Osteoblast (primary cell): ENCODE data around the gene ESPN. TPM values are rescaled to one million over a fixed set of nuclear protein-coding genes. Genes with fewer than 3 reads are reported as not detected.

ENCODE experiments used
- DNase-seq: peaks from one replicate; pipeline ENCODE4 v3.0.0; 2011; ENCODE audit warnings: low spot score, mixed read lengths; ENCODE audit not compliant: insufficient read length; ENCODE audit errors: missing footprints
- H2AFZ ChIP-seq: 2 replicates; pipeline ENCODE4 v1.6.0; 2011; ENCODE audit warnings: mild to moderate bottlenecking, low read length
- H3K27ac ChIP-seq: 2 replicates; pipeline ENCODE4 v1.5.1; 2011; ENCODE audit warnings: mild to moderate bottlenecking, low read depth, low read length, moderate library complexity
- H3K27me3 ChIP-seq: 2 replicates; pipeline ENCODE4 v1.6.0; 2012; ENCODE audit warnings: mild to moderate bottlenecking, control low read depth, inconsistent platforms, low read length, moderate library complexity; ENCODE audit not compliant: insufficient read depth
- H3K36me3 ChIP-seq: 2 replicates; pipeline ENCODE4 v1.5.1; 2011; ENCODE audit warnings: mild to moderate bottlenecking, low read length, control low read depth, moderate library complexity; ENCODE audit not compliant: insufficient read depth
- H3K4me1 ChIP-seq: 2 replicates; pipeline ENCODE4 v1.5.1; 2011; ENCODE audit warnings: mild to moderate bottlenecking, low read length, control low read depth, moderate library complexity; ENCODE audit not compliant: insufficient read depth
- H3K4me2 ChIP-seq: 2 replicates; pipeline ENCODE4 v1.6.0; 2011; ENCODE audit warnings: mild to moderate bottlenecking, low read length; ENCODE audit not compliant: insufficient read depth
- H3K4me3 ChIP-seq: fragments of 200-600 bp; sonication (generic); 3 replicates; pipeline ENCODE4 v1.5.1; 2012; ENCODE audit warnings: mild to moderate bottlenecking, low read length, inconsistent platforms; ENCODE audit not compliant: insufficient read depth
- H3K79me2 ChIP-seq: 2 replicates; pipeline ENCODE4 v1.6.0; 2012; ENCODE audit warnings: mild to moderate bottlenecking, low read length, control low read depth, inconsistent platforms; ENCODE audit not compliant: insufficient read depth
- H3K9me3 ChIP-seq: 2 replicates; pipeline ENCODE4 v1.5.1; 2011; ENCODE audit warnings: low read depth, low read length, control low read depth
- H4K20me1 ChIP-seq: 2 replicates; pipeline ENCODE4 v1.6.0; 2012; ENCODE audit warnings: mild to moderate bottlenecking, low read length, control low read depth; ENCODE audit not compliant: insufficient read depth
- CTCF ChIP-seq: IDR thresholded peaks from 2 replicates; pipeline ENCODE4 v1.5.1; 2011; ENCODE audit warnings: mild to moderate bottlenecking, low read depth, low read length, moderate library complexity; ENCODE audit errors: extremely low read depth
- total RNA-seq: library from RNA; depleted of rRNA; stranded (reverse); fragments of >200 nt; gene quantifications from 2 replicates; pipeline ENCODE4 v1.2.3, GENCODE V29; 2012

The ESPN gene
- total RNA-seq, 1 donor, result not detected

- Histone ChIP-seq H4K20me1 (no peaks in the 10 kb centered on the region), H3K4me3 (no peak overlapping the region), H3K27me3 (peaks cover 76% of the 10 kb centered on the region), H3K4me1 (peaks cover 6% of the 10 kb centered on the region), H3K4me2 (peak overlapping the region; percentile 42), H3K36me3 (no peaks in the 10 kb centered on the region), H2AFZ (peak overlapping the region; percentile 76), H3K9me3 (no peaks in the 10 kb centered on the region), H3K79me2 (no peaks in the 10 kb centered on the region), H3K27ac (no peak overlapping the region)
- no peak for DNase-seq
- TF ChIP-seq CTCF, result no peak
Observed at GRCh38 chr1:6414881-6415626, 9.5 kb upstream of the ESPN start.

GRCh38 chr1:6416295-6416656, 8.3 kb upstream of the ESPN start:
- H2AFZ ChIP-seq, result no peak overlapping the region
- H3K79me2 ChIP-seq, result no peaks in the 10 kb centered on the region
- peaks cover 6% of the 10 kb centered on the region for H3K4me1 ChIP-seq
- H3K9me3 ChIP-seq, result no peaks in the 10 kb centered on the region
- peak; percentile 49 for DNase-seq
- no peak overlapping the region for H3K4me2 ChIP-seq
- no peaks in the 10 kb centered on the region for H4K20me1 ChIP-seq
- TF ChIP-seq CTCF, result no peak
- no peak overlapping the region for H3K27ac ChIP-seq
- peaks cover 81% of the 10 kb centered on the region for H3K27me3 ChIP-seq
- no peaks in the 10 kb centered on the region for H3K36me3 ChIP-seq
- no peak overlapping the region for H3K4me3 ChIP-seq

- peaks cover 85% of the 10 kb centered on the region for H3K27me3 ChIP-seq
- no peaks in the 10 kb centered on the region for H4K20me1 ChIP-seq
- H2AFZ ChIP-seq, result no peak overlapping the region
- no peaks in the 10 kb centered on the region for H3K36me3 ChIP-seq
- peaks cover 6% of the 10 kb centered on the region for H3K4me1 ChIP-seq
- DNase-seq, result peak; percentile 80
- no peak overlapping the region for H3K27ac ChIP-seq
- no peak overlapping the region for H3K4me2 ChIP-seq
- no peak for TF ChIP-seq CTCF
- H3K79me2 ChIP-seq, result no peaks in the 10 kb centered on the region
- H3K9me3 ChIP-seq, result no peaks in the 10 kb centered on the region
- no peak overlapping the region for H3K4me3 ChIP-seq
Observed at GRCh38 chr1:6416906-6417305, 7.7 kb upstream of the ESPN start.

- Histone ChIP-seq H3K9me3 (no peaks in the 10 kb centered on the region), H3K4me3 (no peak overlapping the region), H3K4me1 (peaks cover 12% of the 10 kb centered on the region), H3K27me3 (peaks cover 86% of the 10 kb centered on the region), H3K36me3 (no peaks in the 10 kb centered on the region), H2AFZ (no peak overlapping the region), H4K20me1 (peaks cover under 1% of the 10 kb centered on the region), H3K27ac (no peak overlapping the region), H3K4me2 (no peak overlapping the region), H3K79me2 (no peaks in the 10 kb centered on the region)
- no peak for TF ChIP-seq CTCF
- DNase-seq, result peak; percentile 91
Observed at GRCh38 chr1:6417961-6418667, 6.5 kb upstream of the ESPN start.
